NCI-H146 (cell line): Measurements from ENCODE around the gene ROPN1L.

Experiments
- DNase-seq: peaks from one replicate; lab custom pipeline; 2025; lab: John Stamatoyannopoulos, UW

Gene ROPN1L

GRCh38 chr5:10431415-10431814, 10.3 kb upstream of the ROPN1L start:
- no peak for DNase-seq

- DNase-seq, result no peak
Measured at GRCh38 chr5:10432059-10433008, 9.3 kb upstream of the ROPN1L start.

- DNase-seq, result no peak
Measured at GRCh38 chr5:10434392-10434791, 7.3 kb upstream of the ROPN1L start.

GRCh38 chr5:10438301-10438700, 3.4 kb upstream of the ROPN1L start:
- DNase-seq, result no peak

GRCh38 chr5:10439692-10440091, 2.0 kb upstream of the ROPN1L start:
- no peak for DNase-seq

GRCh38 chr5:10440367-10440990, 1.2 kb upstream of the ROPN1L start:
- no peak for DNase-seq

- no peak for DNase-seq
Measured at GRCh38 chr5:10441992-10442435, 335 bp downstream of the ROPN1L start.

- no peak for DNase-seq
Measured at GRCh38 chr5:10442576-10442975, 897 bp downstream of the ROPN1L start.

GRCh38 chr5:10445352-10445751, 3.7 kb downstream of the ROPN1L start:
- no peak for DNase-seq

- DNase-seq, result no peak
Measured at GRCh38 chr5:10446490-10446889, 4.8 kb downstream of the ROPN1L start.

GRCh38 chr5:10447041-10447440, 5.4 kb downstream of the ROPN1L start:
- DNase-seq, result no peak

GRCh38 chr5:10448754-10449360, 7.2 kb downstream of the ROPN1L start:
- DNase-seq, result no peak

- no peak for DNase-seq
Measured at GRCh38 chr5:10451137-10451824, 9.6 kb downstream of the ROPN1L start.

- DNase-seq, result peak; percentile 44
Measured at GRCh38 chr5:10452768-10453331, 11.2 kb downstream of the ROPN1L start.

- no peak for DNase-seq
Measured at GRCh38 chr5:10453545-10453944, 11.9 kb downstream of the ROPN1L start.

GRCh38 chr5:10454591-10455276, 13.1 kb downstream of the ROPN1L start:
- no peak for DNase-seq

GRCh38 chr5:10455277-10455670, 13.6 kb downstream of the ROPN1L start:
- no peak for DNase-seq

GRCh38 chr5:10456583-10457420, 15.1 kb downstream of the ROPN1L start:
- no peak for DNase-seq

GRCh38 chr5:10457682-10458574, 16.2 kb downstream of the ROPN1L start:
- DNase-seq, result no peak
